Memory B cell (primary cell): Measurements from ENCODE around the gene NCKAP5.

Experiments
- ATAC-seq: fragments of 150-1000 bp; cut with Tn5 transposase; 2 replicates; pipeline ENCODE4 v1.10.0; 2021; ENCODE audit warnings: low read depth, mild to moderate bottlenecking, moderate library complexity
- DNase-seq, 2 donors: peaks; one replicate each; pipeline ENCODE4 v3.0.0; 2022; ENCODE audit warnings: low spot score in 2 of 2
- H3K27ac Mint-ChIP-seq: one replicate; pipeline ENCODE4 v1.8.0; 2022; ENCODE audit warnings: mild to moderate bottlenecking, moderate library complexity, mixed read lengths
- H3K27me3 Mint-ChIP-seq: one replicate; pipeline ENCODE4 v1.8.0; 2022; ENCODE audit warnings: mixed read lengths
- H3K36me3 Mint-ChIP-seq: one replicate; pipeline ENCODE4 v1.8.0; 2022; ENCODE audit warnings: mild to moderate bottlenecking, mixed read lengths
- H3K4me1 Mint-ChIP-seq: one replicate; pipeline ENCODE4 v1.8.0; 2022; ENCODE audit warnings: mixed read lengths
- H3K4me3 Mint-ChIP-seq: one replicate; pipeline ENCODE4 v1.8.0; 2022; ENCODE audit warnings: mild to moderate bottlenecking, moderate library complexity, mixed read lengths
- H3K9me3 Mint-ChIP-seq: one replicate; pipeline ENCODE4 v1.8.0; 2022; ENCODE audit warnings: mixed read lengths

Gene NCKAP5

DNA sequence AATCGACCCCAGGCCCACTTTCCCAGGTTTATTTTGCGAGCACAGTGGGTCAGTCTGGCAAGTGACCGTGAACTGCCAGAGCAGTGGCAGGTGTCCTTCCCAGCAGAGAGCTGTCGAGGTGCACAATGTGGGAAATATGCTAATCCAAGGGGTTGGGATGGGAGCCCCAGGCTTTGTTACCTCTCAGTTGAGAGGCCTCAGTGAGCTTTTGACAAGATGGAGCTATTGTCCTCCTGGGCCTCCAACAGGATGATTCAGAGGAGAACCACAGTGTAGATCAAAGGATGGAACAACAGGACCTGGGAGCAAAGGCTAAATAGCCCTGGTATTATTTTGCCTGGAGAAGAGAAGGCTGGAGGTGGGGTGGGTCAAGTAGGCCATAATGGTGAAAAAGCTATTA, 150.8 kb downstream of the NCKAP5 start:
- H3K4me3 Mint-ChIP-seq: no peak overlapping the region

DNA sequence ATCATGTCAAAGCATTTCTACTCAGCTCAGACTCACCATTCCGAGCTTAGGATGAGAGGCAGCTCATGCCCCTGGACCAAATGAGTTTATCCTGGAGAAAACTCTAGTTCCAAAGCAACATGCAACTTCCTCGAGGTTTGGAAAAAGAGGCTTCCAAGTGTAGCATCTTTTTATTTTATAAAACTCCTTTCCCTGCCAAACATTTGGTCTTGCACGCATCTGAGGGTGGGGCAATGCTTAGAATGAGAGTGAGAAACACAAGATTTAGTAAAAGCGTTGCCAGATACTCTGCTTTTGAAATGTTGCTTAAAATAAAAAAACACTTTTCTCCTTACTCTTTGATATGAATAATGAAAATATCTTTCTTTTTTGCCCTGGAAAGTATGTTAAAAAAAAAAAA, 151.5 kb downstream of the NCKAP5 start:
- H3K4me1 Mint-ChIP-seq: no peaks in the 10 kb centered on the region
- no peaks in the 10 kb centered on the region for H3K36me3 Mint-ChIP-seq
- H3K9me3 Mint-ChIP-seq: no peaks in the 10 kb centered on the region
- no peaks in the 10 kb centered on the region for H3K27me3 Mint-ChIP-seq
- no peak overlapping the region for H3K27ac Mint-ChIP-seq
- DNase-seq: no peak
- H3K4me3 Mint-ChIP-seq: no peak overlapping the region
- no peak for ATAC-seq

More for the DNA sequence above, 150.8 kb downstream of the NCKAP5 start:
- Mint-ChIP-seq H3K4me1 (no peaks in the 10 kb centered on the region), H3K9me3 (no peaks in the 10 kb centered on the region), H3K36me3 (no peaks in the 10 kb centered on the region), H3K27ac (no peak overlapping the region), H3K27me3 (no peaks in the 10 kb centered on the region)
- ATAC-seq (no peak), DNase-seq (no peak)

- H3K36me3 Mint-ChIP-seq: no peaks in the 10 kb centered on the region
- ATAC-seq (no peak), DNase-seq (no peak)
- H3K27me3 Mint-ChIP-seq: no peaks in the 10 kb centered on the region
- no peak overlapping the region for H3K27ac Mint-ChIP-seq
- H3K9me3 Mint-ChIP-seq: no peaks in the 10 kb centered on the region
- no peak overlapping the region for H3K4me3 Mint-ChIP-seq
- no peaks in the 10 kb centered on the region for H3K4me1 Mint-ChIP-seq
These were observed 152.1 kb downstream of the NCKAP5 start for GRCh38 chr2:133416146-133416545.

GRCh38 chr2:133415210-133415876, 152.9 kb downstream of the NCKAP5 start:
- Mint-ChIP-seq H3K27ac (no peak overlapping the region), H3K4me3 (no peak overlapping the region), H3K9me3 (no peaks in the 10 kb centered on the region), H3K4me1 (no peaks in the 10 kb centered on the region), H3K27me3 (no peaks in the 10 kb centered on the region), H3K36me3 (no peaks in the 10 kb centered on the region)
- ATAC-seq (no peak), DNase-seq (no peak)

DNA sequence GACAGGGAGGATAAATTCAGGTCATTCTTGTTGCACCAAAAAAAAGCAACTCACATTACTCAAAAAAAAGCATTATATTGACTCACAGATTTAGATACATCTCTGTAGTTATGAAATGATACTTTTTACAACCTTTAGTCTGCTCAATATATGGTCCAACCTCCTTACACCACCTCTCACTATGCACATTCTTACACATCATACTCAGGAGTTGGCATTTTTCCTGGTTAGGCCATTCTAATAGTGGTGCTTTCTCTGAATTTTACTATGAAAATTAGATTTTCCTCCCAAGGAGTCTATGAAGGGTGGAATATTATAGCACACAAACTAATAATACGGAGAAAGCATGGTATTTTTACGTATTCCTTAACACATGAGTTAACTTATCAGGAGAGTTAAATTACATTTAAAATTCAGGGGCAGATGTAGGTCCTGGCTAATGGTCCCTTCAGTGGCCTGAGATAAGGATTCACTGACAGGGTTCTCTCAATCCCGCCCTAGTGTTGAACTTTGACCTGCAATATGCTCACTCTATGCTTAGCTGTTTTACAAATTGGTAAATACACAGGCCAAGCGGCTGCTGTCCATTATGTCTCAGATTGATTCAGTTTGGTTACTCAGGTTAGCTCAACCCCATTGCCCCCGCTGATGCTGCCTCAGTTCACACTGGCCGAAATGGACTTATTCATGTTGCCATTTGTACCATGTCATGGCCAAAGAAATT, 153.6 kb downstream of the NCKAP5 start:
- no peak for ATAC-seq
- DNase-seq: no peak
- Mint-ChIP-seq H3K4me1 (no peaks in the 10 kb centered on the region), H3K36me3 (no peaks in the 10 kb centered on the region), H3K27ac (no peak overlapping the region), H3K27me3 (peaks cover 2% of the 10 kb centered on the region), H3K9me3 (no peaks in the 10 kb centered on the region), H3K4me3 (no peak overlapping the region)

DNA sequence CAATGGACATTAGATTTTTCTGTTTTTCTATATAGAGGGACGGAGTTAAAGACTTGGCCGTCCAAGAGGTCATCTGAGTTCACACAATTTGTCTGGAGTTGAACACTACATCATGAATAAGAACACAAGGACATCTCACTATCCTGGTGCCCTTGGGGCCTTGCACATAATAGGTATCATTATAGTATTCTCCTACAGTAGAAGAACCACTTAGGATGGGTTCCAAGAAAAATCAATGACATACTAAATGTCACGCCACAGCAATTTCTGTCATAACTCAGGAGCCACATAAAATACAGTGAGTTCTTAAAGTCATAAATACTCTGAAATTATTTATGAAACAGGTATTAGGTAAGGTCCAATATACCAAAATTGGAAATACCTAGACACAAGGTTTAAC, 154.4 kb downstream of the NCKAP5 start:
- Mint-ChIP-seq H3K27me3 (peaks cover 2% of the 10 kb centered on the region), H3K4me3 (no peak overlapping the region), H3K4me1 (no peaks in the 10 kb centered on the region), H3K36me3 (no peaks in the 10 kb centered on the region), H3K27ac (no peak overlapping the region), H3K9me3 (no peaks in the 10 kb centered on the region)
- DNase-seq (no peak), ATAC-seq (no peak)

GRCh38 chr2:133412694-133413093, 155.6 kb downstream of the NCKAP5 start:
- H3K4me3 Mint-ChIP-seq: no peak overlapping the region
- no peak for ATAC-seq

GRCh38 chr2:133411857-133412256, 156.4 kb downstream of the NCKAP5 start:
- H3K27me3 Mint-ChIP-seq: peaks cover 2% of the 10 kb centered on the region
- H3K4me3 Mint-ChIP-seq: no peak overlapping the region
- H3K4me1 Mint-ChIP-seq: no peaks in the 10 kb centered on the region
- no peaks in the 10 kb centered on the region for H3K36me3 Mint-ChIP-seq
- DNase-seq (no peak), ATAC-seq (no peak)
- no peak overlapping the region for H3K27ac Mint-ChIP-seq
- no peaks in the 10 kb centered on the region for H3K9me3 Mint-ChIP-seq

More at GRCh38 chr2:133412694-133413093, 155.6 kb downstream of the NCKAP5 start:
- DNase-seq: no peak
- Mint-ChIP-seq H3K36me3 (no peaks in the 10 kb centered on the region), H3K27me3 (peaks cover 2% of the 10 kb centered on the region), H3K9me3 (no peaks in the 10 kb centered on the region), H3K27ac (no peak overlapping the region), H3K4me1 (no peaks in the 10 kb centered on the region)

- no peaks in the 10 kb centered on the region for H3K9me3 Mint-ChIP-seq
- H3K36me3 Mint-ChIP-seq: no peaks in the 10 kb centered on the region
- H3K27ac Mint-ChIP-seq: no peak overlapping the region
- H3K4me1 Mint-ChIP-seq: no peaks in the 10 kb centered on the region
- peaks cover 2% of the 10 kb centered on the region for H3K27me3 Mint-ChIP-seq
- DNase-seq: no peak
- no peak for ATAC-seq
- no peak overlapping the region for H3K4me3 Mint-ChIP-seq
These were observed 157.2 kb downstream of the NCKAP5 start for GRCh38 chr2:133411101-133411500.

DNA sequence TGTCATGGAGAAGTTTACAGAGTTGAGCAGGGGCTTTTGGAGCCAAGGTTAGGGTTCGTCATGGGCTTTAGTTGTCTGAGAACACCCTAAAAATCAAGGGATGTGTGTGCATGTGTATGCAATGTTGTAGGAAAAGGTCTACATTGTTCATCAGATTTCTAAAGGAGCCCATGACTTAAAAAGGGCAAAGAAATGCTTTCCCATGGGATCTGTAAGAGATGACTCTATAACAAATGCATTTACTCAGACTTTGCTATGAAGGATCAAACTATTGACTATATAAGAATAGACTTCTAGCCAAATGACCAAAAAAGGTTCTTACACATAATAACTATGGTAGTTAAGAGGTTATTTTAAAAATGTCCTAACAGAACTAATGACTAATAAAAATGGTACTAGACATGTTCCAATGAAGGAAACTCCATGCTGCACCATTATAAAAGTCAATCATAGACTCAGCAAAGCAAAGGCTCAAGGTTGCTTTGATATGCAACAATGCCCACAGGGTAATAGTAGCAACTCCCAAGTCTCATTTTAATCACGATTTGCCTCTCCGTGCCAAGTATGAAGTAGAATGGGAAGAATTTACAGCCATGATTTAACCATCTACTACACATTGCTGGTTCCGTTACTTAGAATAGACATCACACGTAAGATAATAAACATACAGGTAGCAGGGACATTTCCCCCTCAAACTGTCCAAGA, 158.5 kb downstream of the NCKAP5 start:
- no peak for ATAC-seq
- Mint-ChIP-seq H3K27ac (no peak overlapping the region), H3K27me3 (peaks cover 2% of the 10 kb centered on the region), H3K4me1 (no peaks in the 10 kb centered on the region), H3K9me3 (no peaks in the 10 kb centered on the region), H3K36me3 (no peaks in the 10 kb centered on the region), H3K4me3 (no peak overlapping the region)
- DNase-seq: no peak

- ATAC-seq (no peak), DNase-seq (no peak)
- Mint-ChIP-seq H3K36me3 (no peaks in the 10 kb centered on the region), H3K4me1 (no peaks in the 10 kb centered on the region), H3K4me3 (no peak overlapping the region), H3K27me3 (peaks cover 2% of the 10 kb centered on the region), H3K9me3 (no peaks in the 10 kb centered on the region), H3K27ac (no peak overlapping the region)
These were observed 159.6 kb downstream of the NCKAP5 start for GRCh38 chr2:133408671-133409070.

DNA sequence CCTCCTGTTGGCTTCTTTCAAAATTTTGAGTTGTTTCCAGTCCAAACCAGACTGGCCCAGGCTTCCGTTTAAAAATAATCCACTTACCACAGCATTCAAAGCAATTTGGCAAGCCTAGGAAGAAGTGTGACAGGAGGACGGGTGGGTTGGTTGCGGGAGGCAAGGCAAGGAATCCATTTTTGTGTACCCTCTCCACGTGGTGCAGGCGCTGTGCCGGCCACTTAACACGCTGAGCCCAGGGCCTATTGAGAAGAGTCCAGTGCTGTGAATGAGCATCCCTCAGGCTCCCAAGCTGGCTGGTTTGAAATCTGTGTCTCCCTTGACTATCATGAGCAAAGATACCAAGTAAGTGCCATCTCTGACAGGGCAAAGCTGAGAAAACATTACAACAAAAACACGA, 160.9 kb downstream of the NCKAP5 start:
- Mint-ChIP-seq H3K36me3 (no peaks in the 10 kb centered on the region), H3K4me1 (no peaks in the 10 kb centered on the region), H3K27ac (no peak overlapping the region), H3K27me3 (peaks cover 2% of the 10 kb centered on the region), H3K9me3 (no peaks in the 10 kb centered on the region), H3K4me3 (no peak overlapping the region)
- ATAC-seq (no peak), DNase-seq (no peak)

GRCh38 chr2:133405252-133405651, 163.0 kb downstream of the NCKAP5 start:
- ATAC-seq (no peak), DNase-seq (no peak)
- no peaks in the 10 kb centered on the region for H3K36me3 Mint-ChIP-seq
- H3K9me3 Mint-ChIP-seq: no peaks in the 10 kb centered on the region
- H3K27ac Mint-ChIP-seq: no peak overlapping the region
- H3K4me1 Mint-ChIP-seq: no peaks in the 10 kb centered on the region
- peaks cover 2% of the 10 kb centered on the region for H3K27me3 Mint-ChIP-seq
- H3K4me3 Mint-ChIP-seq: no peak overlapping the region

DNA sequence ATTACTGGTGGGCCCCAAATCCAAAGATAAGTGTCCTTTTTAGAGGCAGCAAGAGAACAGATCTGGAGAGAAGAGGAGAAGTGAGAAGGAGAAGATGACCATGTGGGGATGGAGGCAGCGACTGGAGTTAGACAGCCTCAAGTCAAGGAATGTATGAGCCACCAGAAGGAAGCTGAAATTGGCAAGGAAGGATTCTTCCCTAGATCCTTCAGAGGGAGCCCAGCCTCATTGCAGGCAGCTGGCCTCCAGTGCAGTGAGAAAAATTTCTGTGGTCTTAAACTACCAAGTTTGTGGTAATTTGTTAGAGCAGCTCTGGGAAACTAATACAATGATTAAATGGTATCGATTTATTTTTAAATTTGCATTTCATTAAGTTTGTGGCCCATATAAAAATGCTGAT, 167.9 kb downstream of the NCKAP5 start:
- Mint-ChIP-seq H3K36me3 (no peaks in the 10 kb centered on the region), H3K4me1 (no peaks in the 10 kb centered on the region), H3K4me3 (no peak overlapping the region), H3K27me3 (no peaks in the 10 kb centered on the region), H3K9me3 (no peaks in the 10 kb centered on the region), H3K27ac (no peak overlapping the region)
- ATAC-seq (no peak), DNase-seq (no peak)
